ENCODE results near the gene REEP3.

DNA sequence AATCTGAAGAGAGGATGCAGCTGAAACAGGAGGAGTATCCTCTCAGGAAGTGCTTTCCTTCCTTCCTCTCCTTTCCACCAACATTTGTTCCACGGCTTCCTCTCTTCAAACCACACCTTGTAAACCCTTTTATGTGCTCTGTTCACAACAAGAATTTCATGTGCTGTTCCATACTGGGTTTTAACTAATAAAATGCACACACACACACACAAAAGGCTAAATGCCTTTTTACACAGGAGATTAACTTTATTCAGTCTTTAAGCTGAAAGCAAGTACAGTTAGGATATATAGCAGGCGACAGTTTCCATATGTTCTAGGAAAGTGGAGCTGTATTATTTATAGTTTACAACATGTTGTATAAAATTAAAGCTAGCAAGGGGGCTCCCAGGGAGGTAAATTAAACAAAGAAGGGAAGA lies 106.7 kb downstream of the REEP3 start:
- TF ChIP-seq, protein P1, sequence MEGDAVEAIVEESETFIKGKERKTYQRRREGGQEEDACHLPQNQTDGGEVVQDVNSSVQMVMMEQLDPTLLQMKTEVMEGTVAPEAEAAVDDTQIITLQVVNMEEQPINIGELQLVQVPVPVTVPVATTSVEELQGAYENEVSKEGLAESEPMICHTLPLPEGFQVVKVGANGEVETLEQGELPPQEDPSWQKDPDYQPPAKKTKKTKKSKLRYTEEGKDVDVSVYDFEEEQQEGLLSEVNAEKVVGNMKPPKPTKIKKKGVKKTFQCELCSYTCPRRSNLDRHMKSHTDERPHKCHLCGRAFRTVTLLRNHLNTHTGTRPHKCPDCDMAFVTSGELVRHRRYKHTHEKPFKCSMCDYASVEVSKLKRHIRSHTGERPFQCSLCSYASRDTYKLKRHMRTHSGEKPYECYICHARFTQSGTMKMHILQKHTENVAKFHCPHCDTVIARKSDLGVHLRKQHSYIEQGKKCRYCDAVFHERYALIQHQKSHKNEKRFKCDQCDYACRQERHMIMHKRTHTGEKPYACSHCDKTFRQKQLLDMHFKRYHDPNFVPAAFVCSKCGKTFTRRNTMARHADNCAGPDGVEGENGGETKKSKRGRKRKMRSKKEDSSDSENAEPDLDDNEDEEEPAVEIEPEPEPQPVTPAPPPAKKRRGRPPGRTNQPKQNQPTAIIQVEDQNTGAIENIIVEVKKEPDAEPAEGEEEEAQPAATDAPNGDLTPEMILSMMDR (IDR thresholded peaks at IDR 0.05), result no peak
- TF ChIP-seq POLR2AphosphoS5 (IDR thresholded peaks at IDR 0.05) (no peak), EP300 (IDR thresholded peaks at IDR 0.05; ENCODE audit: low read depth) (no peak), POLR2A (IDR thresholded peaks at IDR 0.05) (no peak)

Measured in transverse colon (tissue), 4 donors.